GM12873 (cell line): ENCODE data around the gene ITPKA.

Experiments
- CTCF ChIP-seq: IDR thresholded peaks from 2 replicates; pipeline ENCODE4 v1.5.1; 2012; ENCODE audit warnings: low read depth, mild to moderate bottlenecking, moderate library complexity, low read length, control low read depth; ENCODE audit not compliant: insufficient read depth; ENCODE audit errors: missing control alignments

Gene ITPKA

GRCh38 chr15:41499109-41499851 is 5.6 kb downstream of the ITPKA start:
- no peak for TF ChIP-seq CTCF

GRCh38 chr15:41501191-41501917 is 7.7 kb downstream of the ITPKA start:
- TF ChIP-seq CTCF: no peak

- TF ChIP-seq CTCF: no peak
Observed at GRCh38 chr15:41501931-41502794, 8.5 kb downstream of the ITPKA start.

GRCh38 chr15:41502795-41503668 is 9.4 kb downstream of the ITPKA start:
- TF ChIP-seq CTCF: no peak

- TF ChIP-seq CTCF: no peak
Observed at GRCh38 chr15:41503669-41504010, 10.0 kb downstream of the ITPKA start.

GRCh38 chr15:41504751-41505492 is 11.2 kb downstream of the ITPKA start:
- TF ChIP-seq CTCF: no peak
